HFF-Myc (cell line): ENCODE data around the gene OSER1.

Source experiments
- DNase-seq: peaks from one replicate; pipeline ENCODE4 v3.0.0-alpha.2; 2011; ENCODE audit warnings: low read depth; ENCODE audit errors: extremely low read depth
- H3K4me3 ChIP-seq: replicated peaks from 2 replicates; pipeline ENCODE4 v1.5.1; 2011; ENCODE audit warnings: low read depth, mild to moderate bottlenecking, control low read depth, low read length
- TF ChIP-seq, protein P1 (sequence below): IDR thresholded peaks from 2 replicates; pipeline ENCODE4 v1.5.1; 2012; ENCODE audit warnings: mild to moderate bottlenecking, low read depth, low read length, control low read depth; ENCODE audit errors: missing control alignments

The OSER1 gene

DNA sequence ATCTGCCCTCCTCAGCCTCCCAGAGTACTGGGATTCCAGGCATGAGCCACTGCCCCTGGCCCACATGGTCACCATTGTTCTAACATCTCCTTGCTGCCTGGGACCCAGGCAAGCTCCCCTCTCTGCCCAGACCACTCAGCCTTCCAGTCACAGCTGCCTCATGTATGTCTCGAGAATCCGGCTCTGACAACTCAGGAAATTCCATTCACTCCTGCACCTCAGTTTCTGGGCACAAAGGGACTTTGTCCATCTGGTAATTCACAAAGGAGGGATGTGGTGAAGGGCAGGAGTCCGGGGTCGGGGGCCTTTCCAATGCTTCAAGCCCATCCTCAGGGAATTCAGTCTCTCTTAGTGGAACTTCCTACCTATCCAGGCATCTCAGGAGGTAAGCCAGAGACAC is 64.3 kb downstream of the OSER1 start:
- DNase-seq = no peak
- H3K4me3 ChIP-seq = no peak overlapping the region
- TF ChIP-seq, protein P1, sequence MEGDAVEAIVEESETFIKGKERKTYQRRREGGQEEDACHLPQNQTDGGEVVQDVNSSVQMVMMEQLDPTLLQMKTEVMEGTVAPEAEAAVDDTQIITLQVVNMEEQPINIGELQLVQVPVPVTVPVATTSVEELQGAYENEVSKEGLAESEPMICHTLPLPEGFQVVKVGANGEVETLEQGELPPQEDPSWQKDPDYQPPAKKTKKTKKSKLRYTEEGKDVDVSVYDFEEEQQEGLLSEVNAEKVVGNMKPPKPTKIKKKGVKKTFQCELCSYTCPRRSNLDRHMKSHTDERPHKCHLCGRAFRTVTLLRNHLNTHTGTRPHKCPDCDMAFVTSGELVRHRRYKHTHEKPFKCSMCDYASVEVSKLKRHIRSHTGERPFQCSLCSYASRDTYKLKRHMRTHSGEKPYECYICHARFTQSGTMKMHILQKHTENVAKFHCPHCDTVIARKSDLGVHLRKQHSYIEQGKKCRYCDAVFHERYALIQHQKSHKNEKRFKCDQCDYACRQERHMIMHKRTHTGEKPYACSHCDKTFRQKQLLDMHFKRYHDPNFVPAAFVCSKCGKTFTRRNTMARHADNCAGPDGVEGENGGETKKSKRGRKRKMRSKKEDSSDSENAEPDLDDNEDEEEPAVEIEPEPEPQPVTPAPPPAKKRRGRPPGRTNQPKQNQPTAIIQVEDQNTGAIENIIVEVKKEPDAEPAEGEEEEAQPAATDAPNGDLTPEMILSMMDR = no peak
